ENCODE measurements around the gene CSNK1A1L.

CSNK1A1L gene

GRCh38 chr13:37105251-37105714 is at the start of gene CSNK1A1L:
Gene CSNK1A1L, minus strand, starts transcription at chr13:37105664. Its CDS starts 408 bp downstream, at chr13:37105256.
- DNase-seq: no peak

GRCh38 chr13:37149380-37149779 is 43.9 kb upstream of the CSNK1A1L start:
- no peak for DNase-seq

- no peak for DNase-seq
Observed at GRCh38 chr13:37148501-37148900, 43.0 kb upstream of the CSNK1A1L start.

GRCh38 chr13:37144661-37145060 is 39.2 kb upstream of the CSNK1A1L start:
- DNase-seq: no peak

GRCh38 chr13:37143911-37144310 is 38.4 kb upstream of the CSNK1A1L start:
- no peak for DNase-seq

- no peak for DNase-seq
Observed at GRCh38 chr13:37142877-37143276, 37.4 kb upstream of the CSNK1A1L start.

GRCh38 chr13:37141011-37141410 is 35.5 kb upstream of the CSNK1A1L start:
- no peak for DNase-seq

GRCh38 chr13:37139356-37139755 is 33.9 kb upstream of the CSNK1A1L start:
- DNase-seq: no peak

- no peak for DNase-seq
Observed at GRCh38 chr13:37138926-37139325, 33.5 kb upstream of the CSNK1A1L start.

- no peak for DNase-seq
Observed at GRCh38 chr13:37138169-37138568, 32.7 kb upstream of the CSNK1A1L start.

GRCh38 chr13:37136633-37137032 is 31.2 kb upstream of the CSNK1A1L start:
- no peak for DNase-seq

- no peak for DNase-seq
Observed at GRCh38 chr13:37136187-37136586, 30.7 kb upstream of the CSNK1A1L start.

GRCh38 chr13:37134411-37135041 is 29.1 kb upstream of the CSNK1A1L start:
- DNase-seq: no peak

GRCh38 chr13:37132211-37132610 is 26.7 kb upstream of the CSNK1A1L start:
- no peak for DNase-seq

GRCh38 chr13:37131092-37131491 is 25.6 kb upstream of the CSNK1A1L start:
- no peak for DNase-seq

GRCh38 chr13:37129866-37130265 is 24.4 kb upstream of the CSNK1A1L start:
- DNase-seq: no peak

GRCh38 chr13:37127691-37128241 is 22.3 kb upstream of the CSNK1A1L start:
- DNase-seq: no peak

- no peak for DNase-seq
Observed at GRCh38 chr13:37123337-37123736, 17.9 kb upstream of the CSNK1A1L start.

- DNase-seq: no peak
Observed at GRCh38 chr13:37118016-37118415, 12.6 kb upstream of the CSNK1A1L start.

GRCh38 chr13:37114250-37114649 is 8.8 kb upstream of the CSNK1A1L start:
- DNase-seq: no peak

GRCh38 chr13:37113534-37113933 is 8.1 kb upstream of the CSNK1A1L start:
- no peak for DNase-seq

- DNase-seq: peak; percentile 37
Observed at GRCh38 chr13:37109051-37109678, 3.7 kb upstream of the CSNK1A1L start.

- no peak for DNase-seq
Observed at GRCh38 chr13:37107868-37108267, 2.4 kb upstream of the CSNK1A1L start.

- no peak for DNase-seq
Observed at GRCh38 chr13:37107456-37107855, 2.0 kb upstream of the CSNK1A1L start.
